ENCODE results near the gene TMEM119. TPM values are rescaled to one million over a fixed set of nuclear protein-coding genes. Genes with fewer than 3 reads are reported as not detected.

The TMEM119 gene
- total and polyA plus RNA-seq, 2 experiments from 2014 or later = 54.4 to 69.7 TPM

GRCh38 chr12:108642269-108642870 is 44.5 kb upstream of the TMEM119 start:
- H3K27me3 ChIP-seq = no peaks in the 10 kb centered on the region
- peaks cover 8% of the 10 kb centered on the region for H3K4me1 ChIP-seq (ENCODE audit: insufficient read depth)
- DNase-seq (ENCODE audit: low spot score) = no peak
- H4K20me1 ChIP-seq (ENCODE audit: insufficient read depth, poor library complexity, severe bottlenecking) = no peaks in the 10 kb centered on the region
- no peak overlapping the region for H3K27ac ChIP-seq
- TF ChIP-seq EZH2 (IDR thresholded peaks at IDR 0.05; ENCODE audit: borderline replicate concordance) (no peak), CTCF (IDR thresholded peaks at IDR 0.05; ENCODE audit: poor library complexity) (no peak), EZH2phosphoT487 (IDR thresholded peaks at IDR 0.05; ENCODE audit: low read depth, severe bottlenecking, unreplicated experiment) (no peak)
- no peak overlapping the region for H3K4me2 ChIP-seq
- no peak overlapping the region for H2AFZ ChIP-seq
- no peaks in the 10 kb centered on the region for H3K79me2 ChIP-seq
- no peaks in the 10 kb centered on the region for H3K9me2 ChIP-seq (replicated peaks; ENCODE audit: insufficient read depth)
- 88% methylated on average over 15 of the region's 16 CpGs for WGBS (ENCODE audit: low lambda C conversion rate, missing lambda C conversion rate)
- H3K4me3 ChIP-seq = no peak overlapping the region
- H3K9me3 ChIP-seq (ENCODE audit: low read depth) = no peaks in the 10 kb centered on the region
- H3K36me3 ChIP-seq (replicated peaks; ENCODE audit: insufficient read depth, low read depth) = no peaks in the 10 kb centered on the region

GRCh38 chr12:108641446-108642268 is 43.8 kb upstream of the TMEM119 start:
- H3K4me2 ChIP-seq = no peak overlapping the region
- H3K27me3 ChIP-seq = no peaks in the 10 kb centered on the region
- H3K79me2 ChIP-seq = no peaks in the 10 kb centered on the region
- peaks cover 9% of the 10 kb centered on the region for H3K4me1 ChIP-seq (ENCODE audit: insufficient read depth)
- H3K9me2 ChIP-seq (replicated peaks; ENCODE audit: insufficient read depth) = no peaks in the 10 kb centered on the region
- H3K4me3 ChIP-seq = no peak overlapping the region
- 79% methylated on average over 9 of the region's 9 CpGs for WGBS (ENCODE audit: low lambda C conversion rate, missing lambda C conversion rate)
- H3K27ac ChIP-seq = no peak overlapping the region
- H4K20me1 ChIP-seq (ENCODE audit: insufficient read depth, poor library complexity, severe bottlenecking) = no peaks in the 10 kb centered on the region
- no peak for DNase-seq (ENCODE audit: low spot score)
- H3K36me3 ChIP-seq (replicated peaks; ENCODE audit: insufficient read depth, low read depth) = no peaks in the 10 kb centered on the region
- no peak for TF ChIP-seq CTCF (IDR thresholded peaks at IDR 0.05; ENCODE audit: poor library complexity)
- no peak for TF ChIP-seq EZH2phosphoT487 (IDR thresholded peaks at IDR 0.05; ENCODE audit: low read depth, severe bottlenecking, unreplicated experiment)
- no peak for TF ChIP-seq EZH2 (IDR thresholded peaks at IDR 0.05; ENCODE audit: borderline replicate concordance)
- H3K9me3 ChIP-seq (ENCODE audit: low read depth) = no peaks in the 10 kb centered on the region
- H2AFZ ChIP-seq = no peak overlapping the region

GRCh38 chr12:108640802-108641445 is 43.0 kb upstream of the TMEM119 start:
- Histone ChIP-seq H3K4me2 (no peak overlapping the region), H4K20me1 (ENCODE audit: insufficient read depth, poor library complexity, severe bottlenecking) (no peaks in the 10 kb centered on the region), H3K79me2 (no peaks in the 10 kb centered on the region), H3K27ac (no peak overlapping the region), H3K9me3 (ENCODE audit: low read depth) (no peaks in the 10 kb centered on the region), H3K27me3 (no peaks in the 10 kb centered on the region), H3K36me3 (replicated peaks; ENCODE audit: insufficient read depth, low read depth) (no peaks in the 10 kb centered on the region), H2AFZ (no peak overlapping the region), H3K9me2 (replicated peaks; ENCODE audit: insufficient read depth) (no peaks in the 10 kb centered on the region), H3K4me1 (ENCODE audit: insufficient read depth) (peaks cover 9% of the 10 kb centered on the region), H3K4me3 (no peak overlapping the region)
- DNase-seq (ENCODE audit: low spot score) = peak; percentile 59
- WGBS (ENCODE audit: low lambda C conversion rate, missing lambda C conversion rate) = 83% methylated on average over 10 of the region's 10 CpGs
- TF ChIP-seq CTCF (IDR thresholded peaks at IDR 0.05; ENCODE audit: poor library complexity) (no peak), EZH2phosphoT487 (IDR thresholded peaks at IDR 0.05; ENCODE audit: low read depth, severe bottlenecking, unreplicated experiment) (no peak), EZH2 (IDR thresholded peaks at IDR 0.05; ENCODE audit: borderline replicate concordance) (no peak)
